ENCODE results near the gene EMILIN1. TPM values are rescaled to one million over a fixed set of nuclear protein-coding genes. Genes with fewer than 3 reads are reported as not detected.

Gene EMILIN1
- total RNA-seq, 3 donors from 2014 or later, result 25.6 to 94.7 (median 26.9) TPM

- intact Hi-C loops (cut with DNase I; ENCODE audit: low total_unique reads), result loop anchor here (2.0 kb wide), 1 partner anchor 34 kb away; no protein-coding TSS in a partner anchor
Measured at GRCh38 chr2:27128668-27129571, 50.5 kb downstream of the EMILIN1 start.

GRCh38 chr2:27130396-27130795 is 52.0 kb downstream of the EMILIN1 start:
- Histone ChIP-seq H3K36me3 (no peaks in the 10 kb centered on the region), H3K27ac (peak overlapping the region in 1 of 2 donors; percentile 22), H3K27me3 (no peaks in the 10 kb centered on the region), H3K4me3 (no peak overlapping the region), H3K9me3 (no peaks in the 10 kb centered on the region), H3K4me1 (peaks cover 7 to 10% of the 10 kb centered on the region in 2 donors)
- DNase-seq (ENCODE audit: low spot score in 2 of 2), result no peak
- TF ChIP-seq POLR2AphosphoS5 (IDR thresholded peaks at IDR 0.05) (no peak), POLR2A (IDR thresholded peaks at IDR 0.05) (no peak), CTCF (IDR thresholded peaks at IDR 0.05) (no peak)
- intact Hi-C loops (cut with DNase I; ENCODE audit: low total_unique reads), result no loop called here

More at GRCh38 chr2:27128668-27129571, 50.5 kb downstream of the EMILIN1 start:
- DNase-seq (ENCODE audit: low spot score in 2 of 2), result no peak
- Histone ChIP-seq H3K9me3 (no peaks in the 10 kb centered on the region), H3K27me3 (no peaks in the 10 kb centered on the region), H3K4me1 (peaks cover 7 to 10% of the 10 kb centered on the region in 2 donors), H3K27ac (no peak overlapping the region), H3K36me3 (no peaks in the 10 kb centered on the region), H3K4me3 (no peak overlapping the region)
- TF ChIP-seq CTCF (IDR thresholded peaks at IDR 0.05), result no peak

GRCh38 chr2:27131429-27131828 is 53.0 kb downstream of the EMILIN1 start:
- peak overlapping the region in 1 of 2 donors; percentile 55 for H3K27ac ChIP-seq
- intact Hi-C loops (cut with DNase I; ENCODE audit: low total_unique reads), result no loop called here
- no peak overlapping the region for H3K4me3 ChIP-seq
- H3K27me3 ChIP-seq, result no peaks in the 10 kb centered on the region
- no peak for TF ChIP-seq POLR2A (IDR thresholded peaks at IDR 0.05)
- TF ChIP-seq CTCF (IDR thresholded peaks at IDR 0.05), result no peak
- TF ChIP-seq POLR2AphosphoS5 (IDR thresholded peaks at IDR 0.05), result no peak
- no peak for DNase-seq (ENCODE audit: low spot score in 2 of 2)
- H3K9me3 ChIP-seq, result no peaks in the 10 kb centered on the region
- peaks cover 7 to 10% of the 10 kb centered on the region in 2 donors for H3K4me1 ChIP-seq
- H3K36me3 ChIP-seq, result no peaks in the 10 kb centered on the region

- H3K36me3 ChIP-seq, result no peaks in the 10 kb centered on the region
- no peaks in the 10 kb centered on the region for H3K27me3 ChIP-seq
- intact Hi-C loops (cut with DNase I; ENCODE audit: low total_unique reads), result no loop called here
- H3K4me3 ChIP-seq, result peak overlapping the region; percentile 92 to 99 (median 99)
- H3K4me1 ChIP-seq, result peaks cover 7 to 10% of the 10 kb centered on the region in 2 donors
- H3K9me3 ChIP-seq, result no peaks in the 10 kb centered on the region
- DNase-seq (ENCODE audit: low spot score in 2 of 2), result no peak
- no peak for TF ChIP-seq CTCF (IDR thresholded peaks at IDR 0.05)
- no peak for TF ChIP-seq POLR2A (IDR thresholded peaks at IDR 0.05)
- H3K27ac ChIP-seq, result peak overlapping the region; percentile 55 to 88
Measured at GRCh38 chr2:27133195-27133875, 54.9 kb downstream of the EMILIN1 start.

All from breast epithelium (tissue), 4 donors.